ENCODE measurements around the gene LSG1.
A peak's percentile ranks its signal among the peaks of the same experiment; 100 is the strongest.

LSG1 gene

DNA sequence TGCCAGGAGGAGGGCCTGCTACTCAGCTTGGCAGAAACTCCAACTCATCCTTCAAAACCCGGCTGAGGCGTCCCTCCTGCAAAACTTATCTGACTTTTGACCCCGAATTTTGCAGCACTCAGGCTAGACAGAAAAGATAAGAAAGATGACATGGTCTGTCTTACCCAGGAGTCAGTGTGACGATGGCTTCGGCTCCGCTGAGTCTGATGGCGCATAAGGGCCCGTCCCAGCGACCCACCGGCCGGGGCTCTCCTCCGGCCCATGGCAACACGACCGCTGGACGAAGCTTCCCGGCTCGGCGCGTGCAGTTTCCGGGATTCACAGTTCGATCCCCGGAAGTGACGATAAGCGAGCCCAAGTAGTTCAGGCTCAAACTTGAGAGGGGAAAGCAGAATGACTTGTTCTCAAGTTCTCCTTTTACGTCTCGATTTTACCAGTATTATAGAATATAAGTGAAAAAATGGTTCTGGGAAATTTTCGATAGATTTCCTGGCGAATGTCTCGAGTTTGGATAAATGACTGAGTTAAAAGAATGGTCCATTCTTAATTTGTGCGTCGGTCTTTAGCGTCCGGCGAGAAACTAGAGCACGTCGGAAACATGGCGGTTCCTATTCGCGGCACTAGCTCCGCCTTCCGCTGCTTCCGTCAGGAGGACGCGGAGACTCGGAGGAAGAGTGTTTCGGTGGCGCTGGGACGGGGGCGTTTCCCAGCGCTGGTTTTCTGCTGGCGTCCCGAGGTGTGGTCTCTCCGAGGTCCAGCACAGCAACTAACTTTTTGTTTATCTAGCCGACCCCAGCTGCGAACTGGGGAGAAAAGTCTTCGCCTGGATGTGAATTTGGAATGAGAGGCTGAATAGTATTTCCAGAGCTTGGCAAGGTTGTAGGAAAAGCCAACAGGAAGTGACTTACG is at the start of gene LSG1:
LSG1 (minus strand) TSS at position 292 of the 909 bp plus-strand sequence; CDS start at position 263, 29 bp downstream.
- peak; percentile 31 for FAIRE-seq

GRCh38 chr3:194720048-194720447 is 48.1 kb upstream of the LSG1 start:
- FAIRE-seq = no peak

GRCh38 chr3:194718079-194718478 is 46.1 kb upstream of the LSG1 start:
- no peak for FAIRE-seq

DNA sequence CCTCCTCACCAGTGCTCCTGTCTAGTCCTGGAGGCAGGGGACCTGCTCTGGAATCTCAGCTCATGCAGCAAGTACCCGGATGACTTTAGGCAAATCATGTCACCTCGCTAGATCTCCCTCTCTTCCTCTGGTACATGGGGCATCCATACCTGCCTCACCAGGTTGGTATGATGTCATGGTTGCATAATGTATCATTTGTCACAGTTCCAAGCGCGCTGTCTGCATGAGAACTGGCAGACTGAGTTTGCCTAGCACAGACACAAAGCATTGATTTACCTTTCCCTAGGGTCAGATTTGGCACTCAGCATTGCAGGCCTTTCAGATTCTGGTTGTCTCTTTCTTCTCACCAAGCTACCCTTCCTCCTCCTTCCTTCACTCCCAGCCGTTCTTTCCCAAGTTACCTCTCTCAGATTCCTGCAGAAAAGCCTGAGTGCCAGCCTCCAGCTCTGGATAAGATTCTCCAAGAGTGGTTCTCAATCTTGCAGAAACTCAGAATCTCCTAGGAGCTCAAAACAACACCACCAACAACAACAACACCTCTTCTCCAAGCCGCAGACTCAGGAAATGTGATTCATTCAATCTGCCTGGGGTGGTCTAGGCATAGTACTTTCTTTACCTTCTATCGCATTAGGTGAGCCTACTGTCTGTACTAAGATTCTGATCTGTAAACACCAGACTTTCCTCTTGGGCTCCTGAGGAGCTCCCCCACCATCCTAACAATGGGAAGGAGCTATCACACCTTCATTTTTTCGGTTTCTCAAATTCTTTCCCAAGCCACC is 43.2 kb upstream of the LSG1 start:
- no peak for FAIRE-seq

GRCh38 chr3:194714564-194714963 is 42.6 kb upstream of the LSG1 start:
- FAIRE-seq = no peak

DNA sequence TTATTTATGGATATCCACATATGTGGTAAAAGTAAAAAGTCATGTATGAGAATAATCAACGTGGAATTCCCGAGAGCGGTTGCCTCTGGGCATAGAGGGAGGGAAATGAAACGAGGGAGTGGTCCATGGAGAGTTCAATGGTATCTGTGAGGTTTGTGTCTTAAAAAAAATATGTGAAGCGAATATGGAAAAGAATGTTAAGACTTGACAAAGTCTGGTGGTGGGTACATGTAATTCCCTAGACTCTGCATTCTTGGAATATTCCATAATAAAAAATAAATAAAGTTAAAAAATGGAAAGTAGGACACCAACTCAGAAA is 42.1 kb upstream of the LSG1 start:
- FAIRE-seq = no peak

- FAIRE-seq = no peak
Observed at GRCh38 chr3:194713299-194714136, 41.5 kb upstream of the LSG1 start.

DNA sequence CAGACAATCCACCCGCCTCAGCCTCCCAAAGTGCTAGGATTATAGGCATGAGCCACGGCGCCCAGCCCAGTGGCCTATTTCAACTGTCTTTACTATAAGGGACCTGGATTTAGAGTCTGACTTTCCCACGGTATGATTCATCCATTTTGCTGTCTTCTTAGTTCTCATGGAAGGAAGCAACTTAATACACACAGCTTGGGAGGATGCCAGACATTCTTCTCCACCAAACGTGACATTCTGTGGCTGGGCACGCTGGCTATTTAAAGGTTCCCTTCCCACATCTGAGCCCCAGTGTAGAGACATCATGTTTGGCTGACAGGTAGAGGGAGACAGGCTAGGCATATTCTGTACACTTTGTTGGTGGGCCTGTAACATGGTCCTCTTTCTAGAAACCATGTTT is 39.9 kb upstream of the LSG1 start:
- no peak for FAIRE-seq

DNA sequence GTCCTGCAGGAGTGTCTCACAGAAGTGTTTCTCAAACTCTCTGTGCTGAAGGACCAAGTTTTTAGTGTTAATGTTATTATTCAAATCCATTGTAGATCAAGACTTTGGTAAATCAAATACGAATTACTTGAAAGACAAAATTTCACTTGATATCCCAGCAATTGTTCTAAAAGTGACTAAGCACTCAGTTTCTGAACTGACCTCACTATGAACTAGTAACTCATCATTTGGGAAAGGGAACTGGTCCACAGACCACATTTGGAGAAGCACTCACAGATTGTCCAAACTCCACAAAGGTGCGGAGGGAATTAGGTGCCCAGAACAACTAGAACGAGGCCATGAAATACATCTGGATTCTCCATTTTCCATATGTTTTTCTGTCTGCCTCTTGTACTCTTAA is 39.3 kb upstream of the LSG1 start:
- no peak for FAIRE-seq

- no peak for FAIRE-seq
Observed at GRCh38 chr3:194707147-194707540, 35.2 kb upstream of the LSG1 start.

- no peak for FAIRE-seq
Observed at GRCh38 chr3:194705761-194706160, 33.8 kb upstream of the LSG1 start.

DNA sequence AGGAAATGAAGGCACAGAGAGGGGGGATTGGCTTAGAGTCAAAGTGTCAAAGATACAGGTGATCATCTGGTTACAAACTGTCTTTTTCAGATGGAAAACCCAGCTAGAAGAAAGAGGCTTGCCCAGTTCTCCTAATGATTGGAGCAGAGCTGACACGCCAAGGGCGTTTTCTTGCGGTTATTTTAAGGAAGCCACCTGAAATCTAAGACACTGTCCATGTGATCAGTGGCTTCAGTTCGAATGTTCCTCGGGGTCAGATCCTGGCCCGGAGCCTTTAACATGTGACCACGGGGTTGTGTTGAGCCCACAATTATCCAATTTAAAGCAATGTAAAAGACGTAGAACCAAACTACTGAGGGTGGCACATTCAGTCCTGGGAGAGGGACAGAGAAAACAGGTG is 33.2 kb upstream of the LSG1 start:
- no peak for FAIRE-seq

DNA sequence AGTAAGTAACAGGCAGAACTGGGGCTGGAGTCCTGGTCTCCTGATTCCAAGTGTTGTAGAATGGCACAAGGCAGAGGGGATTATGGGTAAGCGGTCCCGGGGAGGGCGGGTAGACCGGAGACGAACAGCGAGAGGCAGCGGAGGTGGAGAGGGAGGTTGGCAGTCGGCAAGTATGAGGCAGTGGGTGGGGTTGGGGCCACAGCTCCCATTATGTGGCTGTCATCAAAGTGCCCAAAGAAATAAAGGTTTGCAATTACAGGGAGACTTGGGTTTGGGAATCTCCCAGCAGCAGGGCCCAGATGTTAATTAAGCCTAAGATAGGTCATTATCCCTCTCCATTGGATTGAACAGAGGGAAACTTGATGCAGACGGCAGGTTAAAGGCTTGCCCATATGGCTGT is 30.6 kb upstream of the LSG1 start:
- no peak for FAIRE-seq

DNA sequence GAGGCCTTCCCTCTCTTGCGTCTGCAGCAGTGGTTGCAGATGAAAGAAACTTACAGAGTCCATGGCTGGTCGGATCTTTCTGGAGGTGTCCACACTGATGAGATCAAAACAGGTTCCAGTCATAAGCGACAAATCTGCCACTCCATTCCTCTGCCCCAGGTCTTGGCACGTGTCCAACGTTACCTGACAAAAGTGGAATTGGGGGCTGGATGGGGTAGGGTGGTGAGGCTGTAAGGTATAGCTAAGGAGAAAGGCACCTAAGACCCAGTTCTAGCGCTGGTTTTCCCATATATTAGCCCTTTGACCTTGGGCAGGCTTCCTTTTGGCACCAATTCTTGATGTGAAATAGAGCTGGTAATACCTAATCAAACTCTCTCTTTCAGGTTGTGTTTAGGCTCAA is 24.7 kb upstream of the LSG1 start:
- no peak for FAIRE-seq

DNA sequence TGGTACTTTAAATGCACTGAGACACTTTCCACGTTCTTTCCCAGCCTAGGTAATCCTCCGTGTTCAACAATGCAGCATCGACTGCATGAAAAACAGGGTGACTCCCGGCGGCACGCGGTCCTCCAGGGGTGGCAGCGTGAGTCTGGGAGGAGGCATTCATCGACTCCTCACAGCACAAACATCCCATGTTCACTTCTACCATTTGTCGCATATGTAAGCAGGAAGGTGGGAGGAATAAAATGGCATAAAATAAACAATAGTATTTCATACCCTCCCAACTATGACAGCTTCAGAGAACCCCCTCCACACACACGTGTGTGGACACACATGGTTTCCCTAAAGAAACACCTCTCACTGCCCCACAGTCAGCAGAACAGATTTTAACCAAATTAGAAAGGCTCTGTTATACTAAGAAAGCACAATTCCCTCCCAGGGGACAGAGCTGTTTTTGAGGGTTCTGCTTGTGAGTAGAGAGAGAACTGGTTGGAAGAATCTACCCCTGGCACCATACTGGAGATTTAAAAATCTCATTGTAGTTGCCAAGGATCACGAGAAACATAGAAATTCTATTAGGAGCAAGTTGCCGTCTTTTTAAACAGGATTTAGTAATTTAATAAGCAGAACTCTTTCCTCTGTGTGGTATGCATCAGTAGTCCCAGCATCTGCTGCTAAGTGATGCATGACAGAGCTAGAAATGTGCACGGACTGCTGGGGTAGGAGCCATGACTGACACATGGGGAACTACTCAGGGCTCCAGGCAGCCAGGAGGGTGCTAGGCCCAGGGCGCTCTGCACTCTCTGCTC is 19.7 kb upstream of the LSG1 start:
- FAIRE-seq = no peak

DNA sequence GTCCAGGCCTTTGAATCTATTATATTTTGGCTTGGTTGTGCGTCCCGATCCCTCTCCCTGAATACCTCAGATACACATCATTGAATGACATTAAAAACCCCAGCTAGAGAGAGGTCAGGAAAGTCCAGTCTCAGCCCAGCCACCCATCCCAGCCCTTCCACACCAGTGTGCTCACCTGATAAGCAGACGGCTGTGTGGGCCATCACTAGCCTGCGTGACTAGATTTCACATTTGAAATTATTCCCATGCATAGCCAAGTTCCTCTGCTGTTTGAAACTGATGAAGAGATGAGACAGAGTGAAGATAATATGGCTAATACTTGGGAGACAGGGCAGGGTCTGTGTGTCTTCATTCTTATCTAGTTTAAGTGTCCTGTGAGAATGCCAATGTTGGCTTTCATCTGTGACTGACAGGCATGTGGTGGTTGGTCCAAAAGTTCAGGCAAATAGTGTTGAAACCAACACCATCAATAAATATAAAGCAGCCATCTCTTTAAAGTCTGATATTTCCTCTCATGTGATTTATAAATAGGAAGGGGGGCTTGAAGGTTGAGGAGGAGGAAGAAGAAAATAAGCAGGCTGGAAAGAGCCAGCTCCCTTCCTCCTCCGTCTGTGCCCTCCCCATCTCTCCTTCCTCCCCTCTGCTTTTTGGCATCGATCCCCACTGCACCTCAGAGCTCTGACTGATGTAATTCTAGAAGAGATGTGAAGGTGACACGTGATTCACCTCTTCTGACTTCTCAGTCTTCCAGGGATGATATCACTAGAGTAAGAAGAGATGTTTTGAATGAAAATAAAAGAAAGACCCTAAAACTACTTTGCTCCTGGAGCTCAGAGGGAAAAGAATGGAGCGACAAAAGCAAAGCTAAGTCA is 18.7 kb upstream of the LSG1 start:
- no peak for FAIRE-seq

DNA sequence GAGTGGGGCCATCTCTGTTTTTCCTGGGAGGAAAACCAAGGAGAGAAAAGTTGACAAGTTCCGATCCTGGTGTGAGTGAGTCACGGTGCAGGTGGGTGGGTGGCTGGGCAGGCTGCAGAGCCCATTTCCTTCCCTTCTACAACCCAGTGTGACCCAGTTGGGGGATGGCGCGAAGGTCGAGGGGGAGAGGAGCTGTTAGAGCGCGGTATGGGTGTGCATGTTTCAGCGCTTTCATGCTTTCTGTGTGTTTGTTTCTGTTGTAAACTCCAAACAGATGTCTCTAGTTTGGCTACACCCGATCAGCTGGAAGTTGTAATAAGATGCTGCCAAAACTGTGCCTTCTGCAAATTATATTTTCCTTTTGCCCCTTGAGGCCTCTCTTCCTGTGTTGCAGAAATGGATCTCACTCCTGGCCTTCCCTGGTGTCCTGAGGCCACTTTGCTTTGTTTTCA is 17.5 kb upstream of the LSG1 start:
- FAIRE-seq = no peak

- FAIRE-seq = no peak
Observed at GRCh38 chr3:194688946-194689345, 17.0 kb upstream of the LSG1 start.

- no peak for FAIRE-seq
Observed at GRCh38 chr3:194688200-194688740, 16.3 kb upstream of the LSG1 start.

DNA sequence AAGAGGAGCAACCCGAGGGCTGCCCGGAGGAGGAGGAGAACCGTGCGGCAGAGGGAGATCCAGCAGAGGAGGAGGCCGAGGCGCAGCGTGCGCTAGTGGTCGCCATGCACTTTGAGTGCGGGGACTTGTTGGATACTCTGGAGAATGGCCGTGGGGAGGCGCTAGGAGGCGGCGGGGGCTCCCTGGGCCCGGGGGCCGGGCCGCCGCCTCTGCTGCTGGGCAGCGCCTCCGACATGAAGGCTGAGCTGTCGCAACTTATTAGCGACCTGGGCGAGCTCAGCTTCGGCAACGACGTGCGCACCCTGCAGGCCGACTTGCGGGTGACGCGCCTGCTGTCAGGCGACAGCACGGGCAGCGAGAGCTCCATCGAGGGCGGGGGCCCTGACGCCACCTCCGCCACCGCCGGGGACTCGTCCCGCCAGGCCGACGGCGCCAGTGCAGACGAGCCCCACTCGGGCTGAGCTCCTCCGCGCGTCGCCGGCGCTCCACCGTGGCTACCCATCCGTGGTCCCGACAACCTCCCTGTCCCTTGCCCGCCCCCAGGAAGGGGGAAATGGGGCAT is 15.7 kb upstream of the LSG1 start:
- FAIRE-seq = no peak

Measured in colon (tissue), 2 donors.